ENCODE results near the gene TNFAIP8L3.
"Not testable (repeated sequence)": the region's sequence is repeated elsewhere in the genome, so short reads cannot be mapped to it uniquely, and the experiment has no call there.

The TNFAIP8L3 gene

GRCh38 chr15:51062736-51063135 lies 32.0 kb downstream of the TNFAIP8L3 start:
- no peak for DNase-seq (ENCODE audit: low read depth in 1 of 2, low spot score in 1 of 2)

GRCh38 chr15:51060030-51060673 lies 34.6 kb downstream of the TNFAIP8L3 start:
- DNase-seq (ENCODE audit: low read depth in 1 of 2, low spot score in 1 of 2), result no peak

- DNase-seq (ENCODE audit: low read depth in 1 of 2, low spot score in 1 of 2), result no peak
Observed at GRCh38 chr15:51054535-51054934, 40.2 kb downstream of the TNFAIP8L3 start.

GRCh38 chr15:51053571-51053970 lies 41.1 kb downstream of the TNFAIP8L3 start:
- DNase-seq (ENCODE audit: low read depth in 1 of 2, low spot score in 1 of 2), result no peak

- no peak for DNase-seq (ENCODE audit: low read depth in 1 of 2, low spot score in 1 of 2)
Observed at GRCh38 chr15:51051776-51052175, 42.9 kb downstream of the TNFAIP8L3 start.

- no peak for DNase-seq (ENCODE audit: low read depth in 1 of 2, low spot score in 1 of 2)
Observed at GRCh38 chr15:51049081-51049480, 45.6 kb downstream of the TNFAIP8L3 start.

GRCh38 chr15:51048308-51048707 lies 46.4 kb downstream of the TNFAIP8L3 start:
- DNase-seq (ENCODE audit: low read depth in 1 of 2, low spot score in 1 of 2), result no peak

- DNase-seq (ENCODE audit: low read depth in 1 of 2, low spot score in 1 of 2), result no peak
Observed at GRCh38 chr15:51046799-51047449, 47.8 kb downstream of the TNFAIP8L3 start.

- no peak for DNase-seq (ENCODE audit: low read depth in 1 of 2, low spot score in 1 of 2)
Observed at GRCh38 chr15:51046016-51046415, 48.7 kb downstream of the TNFAIP8L3 start.

- no peak for DNase-seq (ENCODE audit: low read depth in 1 of 2, low spot score in 1 of 2)
Observed at GRCh38 chr15:51044037-51044727, 50.5 kb downstream of the TNFAIP8L3 start.

GRCh38 chr15:51038974-51039319 lies 55.8 kb downstream of the TNFAIP8L3 start:
- no peak for DNase-seq (ENCODE audit: low read depth in 1 of 2, low spot score in 1 of 2)

- DNase-seq (ENCODE audit: low read depth in 1 of 2, low spot score in 1 of 2), result no peak
Observed at GRCh38 chr15:51038162-51038973, 56.3 kb downstream of the TNFAIP8L3 start.

- not testable (repeated sequence) for DNase-seq (ENCODE audit: low read depth in 1 of 2, low spot score in 1 of 2)
Observed at GRCh38 chr15:51037474-51037873, 57.2 kb downstream of the TNFAIP8L3 start.

- DNase-seq (ENCODE audit: low read depth in 1 of 2, low spot score in 1 of 2), result no peak
Observed at GRCh38 chr15:51030649-51031316, 63.9 kb downstream of the TNFAIP8L3 start.

- no peak for DNase-seq (ENCODE audit: low read depth in 1 of 2, low spot score in 1 of 2)
Observed at GRCh38 chr15:51025454-51025846, 69.3 kb downstream of the TNFAIP8L3 start.

GRCh38 chr15:51024735-51025453 lies 69.8 kb downstream of the TNFAIP8L3 start:
- no peak for DNase-seq (ENCODE audit: low read depth in 1 of 2, low spot score in 1 of 2)

GRCh38 chr15:51023499-51023898 lies 71.2 kb downstream of the TNFAIP8L3 start:
- no peak for DNase-seq (ENCODE audit: low read depth in 1 of 2, low spot score in 1 of 2)

GRCh38 chr15:51022206-51022605 lies 72.5 kb downstream of the TNFAIP8L3 start:
- DNase-seq (ENCODE audit: low read depth in 1 of 2, low spot score in 1 of 2), result no peak

GRCh38 chr15:51016615-51017014 lies 78.1 kb downstream of the TNFAIP8L3 start:
- DNase-seq (ENCODE audit: low read depth in 1 of 2, low spot score in 1 of 2), result no peak

- DNase-seq (ENCODE audit: low read depth in 1 of 2, low spot score in 1 of 2), result no peak
Observed at GRCh38 chr15:51011212-51011611, 83.5 kb downstream of the TNFAIP8L3 start.
